ENCODE results near the gene FXYD7. TPM values are rescaled to one million over a fixed set of nuclear protein-coding genes. Genes with fewer than 3 reads are reported as not detected.
"Not testable (repeated sequence)": the region's sequence is repeated elsewhere in the genome, so short reads cannot be mapped to it uniquely, and the experiment has no call there.

Gene FXYD7
- total and polyA plus RNA-seq, 3 experiments from 2014 or later, result 0.60 to 12.9 (median 1.0) TPM

DNA sequence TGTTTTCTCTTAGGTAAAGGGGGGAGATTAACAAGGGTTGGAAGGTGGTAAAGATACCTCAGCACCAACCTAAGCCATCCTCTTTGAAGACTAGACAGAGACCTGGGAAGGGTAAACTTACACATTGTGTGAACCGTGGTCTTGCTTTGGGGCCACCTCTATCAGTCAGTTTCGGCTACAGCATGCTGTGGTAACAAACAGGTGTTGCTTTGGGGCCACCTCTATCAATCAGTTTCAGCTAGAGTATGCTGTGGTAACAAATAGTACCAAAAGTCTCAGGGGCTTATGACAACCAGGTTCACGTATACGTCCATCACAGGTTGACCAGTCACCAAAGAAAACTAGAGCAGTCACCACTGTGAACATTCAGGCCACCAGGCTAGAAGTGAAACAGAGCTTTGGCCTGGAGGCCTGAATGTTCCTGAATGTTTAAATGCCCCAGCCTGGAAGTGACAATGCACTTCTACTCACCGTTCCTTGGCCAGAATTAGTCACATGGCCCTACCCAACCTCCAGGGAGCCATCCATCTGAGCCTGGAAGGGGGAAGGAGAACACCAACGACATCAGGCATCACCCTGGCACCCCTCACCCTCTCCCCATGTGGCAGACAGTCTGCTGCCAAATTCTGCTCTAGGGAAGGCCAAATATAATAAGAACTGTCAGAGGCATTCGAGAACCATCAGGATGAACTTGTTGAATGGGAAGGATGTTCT is 3.8 kb downstream of the FXYD7 start:
- Histone ChIP-seq H3K4me1 (ENCODE audit: insufficient read depth, low read length) (peaks cover 29% of the 10 kb centered on the region), H3K27me3 (ENCODE audit: insufficient read depth, low read length, poor library complexity, severe bottlenecking) (no peaks in the 10 kb centered on the region), H3K36me3 (ENCODE audit: insufficient read depth, low read length) (no peaks in the 10 kb centered on the region), H3K27ac (ENCODE audit: low read depth, low read length) (no peak overlapping the region), H3K9me3 (ENCODE audit: low read length) (no peaks in the 10 kb centered on the region), H3K4me3 (ENCODE audit: low read length) (no peak overlapping the region)
- H3K36me3 Mint-ChIP-seq, result no peaks in the 10 kb centered on the region
- ChIA-PET CTCF (interaction anchor here (1.1 to 1.7 kb wide), 2 partner anchors 65 to 67 kb away, joined by 3 to 4 read pairs; no protein-coding TSS in a partner anchor), POLR2A (no interaction called here)
- H3K27ac Mint-ChIP-seq, result peak overlapping the region in 5 of 8 donors; percentile 8 to 51 (median 34)
- no peaks in the 10 kb centered on the region for H3K9me3 Mint-ChIP-seq
- H3K4me1 Mint-ChIP-seq, result peaks cover 22 to 38% (median 26%) of the 10 kb centered on the region in 3 donors
- peaks cover 0 to 3% of the 10 kb centered on the region in 2 donors for H3K27me3 Mint-ChIP-seq
- H3K4me3 Mint-ChIP-seq, result peak overlapping the region in 1 of 7 donors; percentile 56
- no peak for DNase-seq

GRCh38 chr19:35149463-35149862 is 6.4 kb downstream of the FXYD7 start:
- peak overlapping the region in 1 of 7 donors; percentile 23 for H3K4me3 Mint-ChIP-seq
- POLR2A ChIA-PET, result no interaction called here
- no peak for DNase-seq

DNA sequence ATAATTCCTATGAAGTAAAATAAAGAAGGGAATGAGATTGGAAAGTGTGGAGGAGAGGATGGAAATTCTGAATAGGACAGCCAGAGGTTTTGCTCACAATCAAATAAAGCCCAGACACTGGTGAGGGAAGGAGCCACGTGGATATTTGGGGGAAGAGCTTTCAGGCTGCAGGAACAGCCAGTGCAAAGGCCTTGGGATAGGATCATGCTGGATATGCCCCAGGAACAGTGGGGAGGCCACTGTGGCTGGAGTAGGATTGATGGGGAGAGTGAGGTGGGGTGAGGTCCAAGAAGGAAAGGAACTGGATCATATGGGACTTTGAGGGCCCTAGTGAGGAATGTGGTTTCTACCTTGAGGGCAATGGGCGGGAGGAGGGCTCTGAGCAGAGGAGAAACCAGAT is 7.4 kb downstream of the FXYD7 start:
- no peak for DNase-seq
- Mint-ChIP-seq H3K27ac (peak overlapping the region in 5 of 8 donors; percentile 2 to 78 (median 38)), H3K27me3 (no peaks in the 10 kb centered on the region), H3K36me3 (peaks cover 0 to 14% (median 0%) of the 10 kb centered on the region in 3 donors), H3K9me3 (no peaks in the 10 kb centered on the region), H3K4me1 (peaks cover 11 to 17% (median 13%) of the 10 kb centered on the region in 3 donors), H3K4me3 (peak overlapping the region in 2 of 7 donors; percentile 33 to 78)
- no peak overlapping the region for H3K27ac ChIP-seq (ENCODE audit: low read depth, low read length)
- no peaks in the 10 kb centered on the region for H3K36me3 ChIP-seq (ENCODE audit: insufficient read depth, low read length)
- ChIA-PET CTCF (interaction anchor here (1.0 kb wide), 1 partner anchor 119 kb away, joined by 3 read pairs; the partner anchor contains the start of gene USF2), POLR2A (no interaction called here)
- H3K4me1 ChIP-seq (ENCODE audit: insufficient read depth, low read length), result peaks cover 11% of the 10 kb centered on the region
- no peaks in the 10 kb centered on the region for H3K27me3 ChIP-seq (ENCODE audit: insufficient read depth, low read length, poor library complexity, severe bottlenecking)
- H3K9me3 ChIP-seq (ENCODE audit: low read length), result no peaks in the 10 kb centered on the region
- H3K4me3 ChIP-seq (ENCODE audit: low read length), result no peak overlapping the region

More at GRCh38 chr19:35149463-35149862, 6.4 kb downstream of the FXYD7 start:
- Mint-ChIP-seq H3K36me3 (peaks cover 0 to 4% (median 0%) of the 10 kb centered on the region in 3 donors), H3K4me1 (peaks cover 16 to 24% (median 22%) of the 10 kb centered on the region in 3 donors), H3K27ac (peak overlapping the region in 2 of 8 donors; percentile 38 to 61), H3K9me3 (no peaks in the 10 kb centered on the region), H3K27me3 (no peaks in the 10 kb centered on the region)
- Histone ChIP-seq H3K36me3 (ENCODE audit: insufficient read depth, low read length) (no peaks in the 10 kb centered on the region), H3K27ac (ENCODE audit: low read depth, low read length) (no peak overlapping the region), H3K9me3 (ENCODE audit: low read length) (no peaks in the 10 kb centered on the region), H3K27me3 (ENCODE audit: insufficient read depth, low read length, poor library complexity, severe bottlenecking) (no peaks in the 10 kb centered on the region), H3K4me1 (ENCODE audit: insufficient read depth, low read length) (peaks cover 19% of the 10 kb centered on the region), H3K4me3 (ENCODE audit: low read length) (no peak overlapping the region)
- CTCF ChIA-PET, result interaction anchor here (1.0 kb wide), 1 partner anchor 120 kb away, joined by 3 read pairs; the partner anchor contains the start of gene USF2

DNA sequence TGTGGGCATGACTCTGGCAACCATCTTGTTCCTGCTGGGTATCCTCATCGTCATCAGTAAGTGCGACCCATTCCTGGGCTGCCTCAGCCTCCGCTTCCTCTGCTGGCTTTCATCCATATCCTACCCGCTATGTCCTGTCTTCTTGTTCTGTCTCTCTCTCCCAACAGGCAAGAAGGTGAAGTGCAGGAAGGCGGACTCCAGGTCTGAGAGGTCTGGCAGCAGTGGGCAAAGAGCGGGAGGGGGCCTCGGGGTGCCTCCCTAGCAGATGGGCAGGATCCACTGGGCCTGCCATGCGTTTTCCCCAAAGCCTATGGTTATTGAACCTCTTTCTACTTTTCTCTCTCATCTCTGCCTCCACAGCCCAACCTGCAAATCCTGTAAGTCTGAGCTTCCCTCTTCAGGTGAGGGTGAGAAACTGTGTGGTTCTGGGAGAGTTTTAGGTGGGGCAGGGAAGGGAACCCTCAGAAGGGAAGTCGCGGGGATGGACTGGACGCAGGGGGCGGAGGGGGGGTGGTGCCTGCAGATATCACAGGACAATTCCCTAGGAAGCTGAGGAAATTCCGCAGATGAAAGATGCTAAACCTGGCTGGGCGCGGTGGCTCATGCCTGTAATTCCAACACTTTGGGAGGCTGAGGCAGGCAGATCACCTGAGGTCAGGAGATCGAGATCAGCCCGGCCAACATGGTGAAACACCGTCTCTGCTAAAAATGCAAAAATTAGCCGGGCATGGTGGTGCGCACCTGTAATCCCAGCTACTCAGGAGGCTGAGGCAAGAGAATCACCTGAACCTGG is 8.4 kb downstream of the FXYD7 start:
- Histone ChIP-seq H3K4me1 (ENCODE audit: insufficient read depth, low read length) (peaks cover 20% of the 10 kb centered on the region), H3K9me3 (ENCODE audit: low read length) (no peaks in the 10 kb centered on the region), H3K27ac (ENCODE audit: low read depth, low read length) (no peak overlapping the region), H3K27me3 (ENCODE audit: insufficient read depth, low read length, poor library complexity, severe bottlenecking) (no peaks in the 10 kb centered on the region), H3K36me3 (ENCODE audit: insufficient read depth, low read length) (no peaks in the 10 kb centered on the region), H3K4me3 (ENCODE audit: low read length) (no peak overlapping the region)
- Mint-ChIP-seq H3K4me3 (peak overlapping the region in 3 of 7 donors; percentile 43 to 76 (median 60)), H3K27me3 (no peaks in the 10 kb centered on the region), H3K27ac (peak overlapping the region in 2 of 8 donors; percentile 16 to 83), H3K36me3 (peaks cover 0 to 24% (median 3%) of the 10 kb centered on the region in 3 donors), H3K4me1 (peaks cover 20 to 24% (median 21%) of the 10 kb centered on the region in 3 donors), H3K9me3 (no peaks in the 10 kb centered on the region)
- ChIA-PET POLR2A (interaction anchor here (4.9 kb wide), 1 partner anchor 9 kb away, joined by 34 read pairs; the partner anchor contains the start of gene FXYD7), CTCF (interaction anchor here (4.0 kb wide), 1 partner anchor 10 kb away, joined by 29 read pairs; no protein-coding TSS in a partner anchor)
- DNase-seq, result no peak

DNA sequence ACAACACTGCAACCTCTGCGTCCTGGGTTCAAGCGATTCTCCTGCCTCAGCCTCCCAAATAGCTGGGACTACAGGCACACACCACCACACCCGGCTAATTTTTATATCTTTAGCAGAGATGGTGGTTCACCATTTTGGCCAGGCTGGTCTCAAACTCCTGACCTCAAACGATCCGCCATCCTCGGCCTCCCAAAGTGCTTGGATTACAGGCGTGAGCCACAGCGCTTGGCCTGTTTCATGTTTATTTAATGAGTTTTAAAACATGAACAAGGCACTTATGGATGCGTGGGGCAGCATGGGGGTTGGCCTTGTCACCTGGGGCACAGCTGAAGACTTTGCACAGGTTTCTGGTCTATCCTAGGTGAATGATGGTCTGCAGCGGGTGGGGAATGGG is 10.1 kb downstream of the FXYD7 start:
- not testable (repeated sequence) for H3K27me3 Mint-ChIP-seq; DNase-seq; H3K9me3 ChIP-seq (ENCODE audit: low read length); H3K27me3 ChIP-seq (ENCODE audit: insufficient read depth, low read length, poor library complexity, severe bottlenecking); H3K27ac ChIP-seq (ENCODE audit: low read depth, low read length); H3K9me3 Mint-ChIP-seq
- Mint-ChIP-seq H3K27ac (peak overlapping the region in 6 of 8 donors; percentile 17 to 99 (median 70)), H3K4me3 (peak overlapping the region; percentile 70 to 100 (median 99)), H3K4me1 (peaks cover 35 to 38% (median 37%) of the 10 kb centered on the region in 3 donors), H3K36me3 (peaks cover 6 to 41% (median 6%) of the 10 kb centered on the region in 3 donors)
- ChIA-PET CTCF (interaction anchor here (0.8 to 4.0 kb wide), 18 partner anchors 8 to 139 kb away, joined by 3 to 29 read pairs (median 4); partner anchors contain the start of gene FXYD3), POLR2A (interaction anchor here (2.7 to 4.9 kb wide), 2 partner anchors 11 to 58 kb away, joined by 28 to 34 read pairs; partner anchors contain the start of gene FXYD7)
- Histone ChIP-seq H3K4me3 (ENCODE audit: low read length) (peak overlapping the region; percentile 92), H3K4me1 (ENCODE audit: insufficient read depth, low read length) (peaks cover 34% of the 10 kb centered on the region), H3K36me3 (ENCODE audit: insufficient read depth, low read length) (peaks cover 14% of the 10 kb centered on the region)

- Histone ChIP-seq H3K4me1 (ENCODE audit: insufficient read depth, low read length) (peaks cover 37% of the 10 kb centered on the region), H3K36me3 (ENCODE audit: insufficient read depth, low read length) (peaks cover 21% of the 10 kb centered on the region), H3K9me3 (ENCODE audit: low read length) (no peaks in the 10 kb centered on the region), H3K27me3 (ENCODE audit: insufficient read depth, low read length, poor library complexity, severe bottlenecking) (no peaks in the 10 kb centered on the region), H3K4me3 (ENCODE audit: low read length) (peak overlapping the region; percentile 92), H3K27ac (ENCODE audit: low read depth, low read length) (peak overlapping the region; percentile 91)
- POLR2A ChIA-PET, result interaction anchor here (0.5 to 4.9 kb wide), 7 partner anchors 12 to 114 kb away, joined by 3 to 34 read pairs (median 4); partner anchors contain the start of gene FXYD7
- no peaks in the 10 kb centered on the region for H3K27me3 Mint-ChIP-seq
- peak overlapping the region; percentile 91 to 100 (median 98) for H3K27ac Mint-ChIP-seq
- DNase-seq, result peak; percentile 61 to 80 (median 67)
- H3K4me1 Mint-ChIP-seq, result peaks cover 42 to 45% (median 44%) of the 10 kb centered on the region in 3 donors
- peaks cover 10 to 49% (median 13%) of the 10 kb centered on the region in 3 donors for H3K36me3 Mint-ChIP-seq
- CTCF ChIA-PET, result interaction anchor here (0.6 to 4.0 kb wide), 24 partner anchors 9 to 140 kb away, joined by 3 to 29 read pairs (median 4); partner anchors contain the start of genes FAM187B and FXYD3
- H3K4me3 Mint-ChIP-seq, result peak overlapping the region; percentile 96 to 100 (median 99)
- H3K9me3 Mint-ChIP-seq, result no peaks in the 10 kb centered on the region
Measured at GRCh38 chr19:35153701-35154524, 10.9 kb downstream of the FXYD7 start.
